Caki2 (cell line): ENCODE data around the gene ELOVL5. TPM values are rescaled to one million over a fixed set of nuclear protein-coding genes. Genes with fewer than 3 reads are reported as not detected.
"Not testable (repeated sequence)": the region's sequence is repeated elsewhere in the genome, so short reads cannot be mapped to it uniquely, and the experiment has no call there.

Experiments
- DNase-seq: peaks from one replicate; pipeline ENCODE4 v3.0.0-alpha.2; 2015; ENCODE audit warnings: low read depth
- in situ Hi-C: cut with HindIII; loops from 2 replicates; pipeline ENCODE4 v1.10.0; 2016; ENCODE audit warnings: low sequenced_read_pairs, low pct_unique_long_range_greater_than_20kb, mixed read lengths
- total RNA-seq: library from RNA; depleted of rRNA; stranded (reverse); fragments of >200 nt; shearing (Covaris generic); gene quantifications from 2 replicates; pipeline ENCODE4 v1.2.3, GENCODE V29; 2014; ENCODE audit warnings: low replicate concordance

Gene ELOVL5
- total RNA-seq, 1 experiment from 2014 or later, result 13.0 TPM

GRCh38 chr6:53361549-53362031 is 12.8 kb upstream of the ELOVL5 start:
- in situ Hi-C loops, result no loop called here
- no peak for DNase-seq

- in situ Hi-C loops, result no loop called here
- DNase-seq, result no peak
These were observed 11.6 kb upstream of the ELOVL5 start for GRCh38 chr6:53360093-53360912.

GRCh38 chr6:53359843-53360092 is 11.0 kb upstream of the ELOVL5 start:
- DNase-seq, result no peak
- in situ Hi-C loops, result no loop called here

- peak; percentile 97 for DNase-seq
- in situ Hi-C loops, result no loop called here
These were observed 10.5 kb upstream of the ELOVL5 start for GRCh38 chr6:53359095-53359842.

GRCh38 chr6:53358440-53359094 is 9.8 kb upstream of the ELOVL5 start:
- no peak for DNase-seq
- in situ Hi-C loops, result no loop called here

DNA sequence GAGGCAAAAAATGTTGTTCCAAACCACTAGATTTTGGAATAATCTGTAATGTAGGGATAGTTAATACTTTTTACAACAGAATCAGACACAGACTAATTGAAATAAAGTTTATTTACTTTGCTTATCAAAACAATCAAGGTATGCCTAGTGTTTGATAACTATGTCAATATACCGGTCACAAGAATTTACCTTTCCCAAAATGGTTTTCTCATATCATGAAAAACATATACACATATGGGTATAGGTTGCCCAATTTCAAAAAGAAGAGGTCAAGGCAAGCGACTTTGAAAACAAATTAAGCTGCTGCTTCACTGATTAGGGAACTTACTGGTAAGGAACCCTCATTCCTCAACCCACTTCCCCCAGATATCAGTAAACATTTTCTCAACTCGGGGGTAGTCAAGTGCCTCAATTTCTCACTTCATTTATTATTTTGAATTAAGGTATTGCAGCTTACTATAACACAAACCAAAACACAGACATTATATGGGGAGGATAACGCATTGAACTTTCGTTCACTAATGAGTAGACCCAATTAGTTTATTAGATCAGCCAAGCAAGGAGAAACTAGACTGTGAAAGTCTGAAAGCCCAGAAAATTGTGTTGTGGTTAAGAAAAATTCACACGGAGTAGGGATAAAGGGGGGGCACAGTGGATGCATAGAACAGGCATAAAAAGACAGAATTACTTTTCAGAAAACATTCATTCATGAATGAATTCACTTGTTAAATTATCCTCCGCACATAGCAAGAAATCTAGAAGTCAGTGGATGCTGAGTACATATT is 9.0 kb upstream of the ELOVL5 start:
- in situ Hi-C loops, result no loop called here
- no peak for DNase-seq

DNA sequence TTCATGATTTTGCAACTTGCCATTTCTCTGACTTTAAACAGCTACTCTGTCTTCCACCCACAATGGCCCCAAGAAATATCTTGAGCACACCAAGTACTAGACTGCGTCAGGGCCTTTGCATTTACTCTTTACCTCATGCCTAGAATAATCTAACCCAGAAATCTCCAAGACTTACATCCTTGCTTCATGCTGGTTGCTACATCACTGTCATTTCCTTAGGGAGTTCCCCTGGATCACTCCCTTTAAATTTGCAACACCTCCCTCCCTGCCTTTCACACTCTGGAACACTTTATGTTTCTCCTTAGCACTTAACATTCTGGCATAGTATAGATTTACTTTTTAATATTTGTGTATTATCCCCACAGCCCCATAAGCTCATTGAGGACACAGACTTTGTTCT is 4.9 kb upstream of the ELOVL5 start:
- in situ Hi-C loops, result no loop called here
- DNase-seq, result no peak

- no peak for DNase-seq
- in situ Hi-C loops, result no loop called here
These were observed 3.6 kb upstream of the ELOVL5 start for GRCh38 chr6:53352360-53352759.

GRCh38 chr6:53349209-53349693 is 501 bp upstream of the ELOVL5 start:
- in situ Hi-C loops, result no loop called here
- DNase-seq, result no peak

DNA sequence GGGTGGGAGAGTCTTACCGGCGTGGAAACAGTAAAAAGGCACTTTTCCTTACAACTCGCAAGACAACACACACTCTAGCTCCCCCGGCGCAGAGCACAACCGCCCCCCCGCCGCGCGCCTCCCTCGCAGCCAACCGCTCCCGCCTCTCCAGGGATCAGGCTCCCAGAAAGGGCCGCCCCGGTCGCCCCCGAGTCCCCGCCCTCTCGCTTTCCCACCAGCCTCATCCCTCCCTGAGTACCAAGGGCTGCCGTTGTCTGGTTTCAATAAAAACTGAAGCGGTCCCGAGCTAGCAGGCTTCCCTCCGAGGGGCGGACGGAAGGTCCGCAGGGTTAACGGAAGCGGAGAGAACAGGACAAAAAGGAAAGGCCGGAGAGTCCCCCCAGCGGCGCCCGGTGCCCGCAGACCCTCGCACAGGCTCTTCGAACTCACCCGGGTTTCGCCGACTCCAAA is 804 bp downstream of the ELOVL5 start:
- DNase-seq, result peak; percentile 62

GRCh38 chr6:53347250-53347920 is 1.4 kb downstream of the ELOVL5 start:
- DNase-seq, result no peak
- in situ Hi-C loops, result no loop called here

More for the DNA sequence above, 804 bp downstream of the ELOVL5 start:
- in situ Hi-C loops, result no loop called here

GRCh38 chr6:53346049-53346448 is 2.7 kb downstream of the ELOVL5 start:
- not testable (repeated sequence) for DNase-seq

DNA sequence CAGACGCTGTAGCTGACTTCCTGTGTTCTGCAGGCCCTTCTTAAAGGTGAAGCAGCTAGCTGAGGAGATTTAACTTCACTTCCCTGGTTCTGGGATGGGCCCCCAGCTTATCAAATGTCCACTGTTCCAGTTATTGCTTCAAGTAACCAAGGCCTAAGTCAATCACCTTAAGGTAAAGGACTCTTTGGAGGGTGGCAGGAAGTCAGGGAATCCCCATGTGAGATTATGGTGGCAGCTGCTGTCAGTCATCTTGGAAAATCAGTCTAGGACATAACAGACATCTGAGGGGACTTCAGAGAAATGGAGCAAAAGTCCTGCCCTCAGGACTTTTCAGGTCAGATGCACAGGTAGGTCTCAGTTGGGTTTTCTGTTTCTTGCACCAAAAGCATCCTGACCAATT is 3.8 kb downstream of the ELOVL5 start:
- no peak for DNase-seq
- in situ Hi-C loops, result no loop called here

More at GRCh38 chr6:53346049-53346448, 2.7 kb downstream of the ELOVL5 start:
- in situ Hi-C loops, result not testable (repeated sequence)

GRCh38 chr6:53343092-53343491 is 5.7 kb downstream of the ELOVL5 start:
- no peak for DNase-seq
- in situ Hi-C loops, result no loop called here

- DNase-seq, result no peak
- in situ Hi-C loops, result no loop called here
These were observed 6.5 kb downstream of the ELOVL5 start for GRCh38 chr6:53342217-53342616.

DNA sequence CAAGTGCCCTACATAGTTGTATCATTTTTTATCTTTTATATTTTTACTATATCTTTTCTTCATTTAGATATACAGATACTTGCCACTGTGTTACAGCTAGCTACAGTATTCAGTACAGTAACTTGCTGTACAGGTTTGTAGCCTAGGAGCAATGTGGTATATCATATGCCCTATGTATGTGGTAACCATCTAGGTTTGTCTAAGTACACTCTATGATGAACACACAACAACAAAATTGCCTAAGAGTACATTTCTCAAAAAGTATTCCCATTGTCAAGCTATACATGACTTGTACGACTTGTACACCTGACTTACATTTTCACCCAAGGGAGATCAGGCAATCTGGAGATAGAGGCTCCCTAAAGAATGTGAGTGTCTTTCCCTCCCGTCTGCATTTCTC is 8.2 kb downstream of the ELOVL5 start:
- no peak for DNase-seq
- in situ Hi-C loops, result no loop called here

DNA sequence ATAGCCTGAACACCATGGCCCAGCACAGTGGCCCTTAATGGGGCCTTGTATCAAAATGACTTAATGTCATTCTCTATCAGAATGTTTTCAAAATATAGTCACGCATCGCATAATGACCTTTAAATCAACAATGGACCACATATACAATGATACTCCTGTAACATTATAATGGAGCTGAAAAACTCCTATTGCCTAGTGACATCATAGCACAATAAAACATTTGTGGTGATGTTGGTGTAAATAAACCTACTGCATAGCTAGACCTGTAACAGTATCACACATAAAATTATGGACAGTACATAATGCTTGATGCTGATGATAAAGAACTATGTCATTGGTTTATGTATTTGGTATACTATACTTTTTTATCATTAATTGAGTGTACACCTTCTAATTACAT is 9.3 kb downstream of the ELOVL5 start:
- DNase-seq, result no peak
- in situ Hi-C loops, result no loop called here

DNA sequence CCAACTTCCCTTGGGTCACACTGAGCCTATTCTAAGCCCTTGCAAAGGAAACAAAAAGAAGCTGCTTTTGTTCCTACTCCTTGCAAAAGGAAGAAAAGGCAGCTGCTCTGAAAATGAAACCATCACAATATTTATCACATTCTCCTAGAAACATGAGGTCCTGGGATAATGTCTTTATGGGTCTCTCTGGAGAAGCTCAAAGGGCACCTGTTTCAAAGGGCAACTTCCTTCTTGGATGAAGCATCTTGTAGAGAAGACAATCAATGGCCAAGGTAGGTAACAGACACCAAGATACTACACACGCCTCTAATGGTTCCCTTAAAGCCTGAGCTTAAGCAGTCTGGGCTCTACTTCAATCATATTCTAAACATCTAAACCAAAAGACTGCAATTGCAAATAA is 10.4 kb downstream of the ELOVL5 start:
- in situ Hi-C loops, result no loop called here
- no peak for DNase-seq
